Upper lobe of left lung (tissue), 6 donors: Measurements from ENCODE around the gene CNIH2. TPM values are rescaled to one million over a fixed set of nuclear protein-coding genes. Genes with fewer than 3 reads are reported as not detected.

ENCODE experiments used
- ATAC-seq, 2 donors: fragments of 200-7000 bp; cut with Tn5 transposase; one replicate each; pipeline ENCODE4 v1.9.1; 2022; ENCODE audit warnings: mild to moderate bottlenecking in 2 of 2, moderate library complexity in 2 of 2; ENCODE audit not compliant: low FRiP score in 2 of 2
- DNase-seq, 2 donors: peaks; one replicate each; pipeline ENCODE4 v3.0.0-alpha.2; 2019 to 2020
- H3K27ac ChIP-seq, 4 donors: fragments of 200-600 bp; sonication (generic); one replicate each; pipeline ENCODE4 v1.5.1; 2016 to 2019
- H3K27me3 ChIP-seq, 4 donors: fragments of 200-600 bp; sonication (generic); one replicate each; pipeline ENCODE4 v1.5.1; 2017 to 2019
- H3K36me3 ChIP-seq, 4 donors: fragments of 200-600 bp; sonication (generic); one replicate each; pipeline ENCODE4 v1.5.1; 2016 to 2019
- H3K4me1 ChIP-seq, 4 donors: fragments of 200-600 bp; sonication (generic); one replicate each; pipeline ENCODE4 v1.5.1; 2018 to 2019
- H3K4me3 ChIP-seq, 4 donors: fragments of 200-600 bp; sonication (generic); one replicate each; pipeline ENCODE4 v1.5.1; 2017 to 2019; ENCODE audit warnings: mild to moderate bottlenecking in 2 of 4, moderate library complexity in 1 of 4
- H3K9me3 ChIP-seq, 4 donors: fragments of 200-600 bp; sonication (generic); one replicate each; pipeline ENCODE4 v1.5.1; 2018 to 2019
- EP300 ChIP-seq, 4 donors: sonication (generic); formaldehyde crosslinking; IDR thresholded peaks; one replicate each; pipeline ENCODE4 v1.5.1; 2017; ENCODE audit warnings: antibody characterized with exemption in 4 of 4, control low read depth in 2 of 4
- POLR2A ChIP-seq, 4 donors: fragments of 450-650 bp; IDR thresholded peaks; one replicate each; pipeline ENCODE4 v1.5.1; 2016 to 2017; ENCODE audit warnings: antibody characterized with exemption in 4 of 4, mild to moderate bottlenecking in 2 of 4
- POLR2AphosphoS5 ChIP-seq, 2 donors: sonication (generic); formaldehyde crosslinking; IDR thresholded peaks; one replicate each; pipeline ENCODE4 v1.5.1; 2017; ENCODE audit warnings: antibody characterized with exemption in 2 of 2
- WGBS, 2 donors: methylation state at CpG; one replicate each; pipeline ENCODE4 v1.1.5; 2017 to 2018; 5-methylcytosine and 5-hydroxymethylcytosine counted together
- total RNA-seq, 6 donors: library from RNA; depleted of rRNA in 4 of 6; stranded (reverse); fragments of >200 nt in 4 of 6; gene quantifications; one replicate each; pipeline versions ENCODE4 v1.1.0 to v1.2.1, GENCODE V29; 2016 to 2021
- TF ChIP-seq, protein P1 (sequence below), 6 experiments: fragments of 450-650 bp in 4 of 6; fragments of 200-600 bp in 2 of 6; sonication (generic) in 2 of 6; IDR thresholded peaks; one replicate each; pipeline ENCODE4 v1.5.1; 2016 to 2019; ENCODE audit warnings: antibody characterized with exemption in 6 of 6
- donor health status: DM: no; HTN: no; CAD: no; lungs with moderate emphysema.
- donor health status: DM: no; HTN: yes; CAD: no; lungs with severe emphysema.

CNIH2 gene
- total RNA-seq, 6 donors from 2014 or later, result 1.4 to 2.0 (median 1.6) TPM; not detected in 2

DNA sequence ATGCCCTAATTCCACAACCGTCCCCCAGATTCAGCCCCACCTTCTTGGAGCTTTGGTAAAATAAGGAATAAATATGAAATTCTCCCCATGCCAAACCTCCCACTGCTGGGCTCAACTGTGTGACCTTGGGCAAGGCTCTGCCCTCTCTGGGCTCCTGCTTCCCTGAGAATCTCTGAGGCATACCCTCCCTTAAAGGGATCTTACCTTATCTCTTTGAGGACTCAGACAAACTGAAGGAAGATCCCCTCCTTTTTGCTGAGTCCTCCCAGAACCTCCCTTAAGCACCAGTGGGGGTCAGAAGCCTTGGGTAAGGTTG lies 36.2 kb downstream of the CNIH2 start:
- DNase-seq (no peak), ATAC-seq (no peak)
- peak overlapping the region; percentile 82 to 86 (median 85) for H3K27ac ChIP-seq
- TF ChIP-seq POLR2AphosphoS5 (IDR thresholded peaks at IDR 0.05) (no peak), POLR2A (IDR thresholded peaks at IDR 0.05) (no peak), EP300 (IDR thresholded peaks at IDR 0.05) (no peak)
- TF ChIP-seq, protein P1, sequence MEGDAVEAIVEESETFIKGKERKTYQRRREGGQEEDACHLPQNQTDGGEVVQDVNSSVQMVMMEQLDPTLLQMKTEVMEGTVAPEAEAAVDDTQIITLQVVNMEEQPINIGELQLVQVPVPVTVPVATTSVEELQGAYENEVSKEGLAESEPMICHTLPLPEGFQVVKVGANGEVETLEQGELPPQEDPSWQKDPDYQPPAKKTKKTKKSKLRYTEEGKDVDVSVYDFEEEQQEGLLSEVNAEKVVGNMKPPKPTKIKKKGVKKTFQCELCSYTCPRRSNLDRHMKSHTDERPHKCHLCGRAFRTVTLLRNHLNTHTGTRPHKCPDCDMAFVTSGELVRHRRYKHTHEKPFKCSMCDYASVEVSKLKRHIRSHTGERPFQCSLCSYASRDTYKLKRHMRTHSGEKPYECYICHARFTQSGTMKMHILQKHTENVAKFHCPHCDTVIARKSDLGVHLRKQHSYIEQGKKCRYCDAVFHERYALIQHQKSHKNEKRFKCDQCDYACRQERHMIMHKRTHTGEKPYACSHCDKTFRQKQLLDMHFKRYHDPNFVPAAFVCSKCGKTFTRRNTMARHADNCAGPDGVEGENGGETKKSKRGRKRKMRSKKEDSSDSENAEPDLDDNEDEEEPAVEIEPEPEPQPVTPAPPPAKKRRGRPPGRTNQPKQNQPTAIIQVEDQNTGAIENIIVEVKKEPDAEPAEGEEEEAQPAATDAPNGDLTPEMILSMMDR (IDR thresholded peaks at IDR 0.05), result no peak
- peaks cover 35 to 44% (median 39%) of the 10 kb centered on the region in 4 donors for H3K4me1 ChIP-seq
- H3K4me3 ChIP-seq, result peak overlapping the region in 1 of 4 donors; percentile 71
- H3K27me3 ChIP-seq, result no peaks in the 10 kb centered on the region
- no peaks in the 10 kb centered on the region for H3K9me3 ChIP-seq
- 78 to 87% methylated on average over 1 of the region's 1 CpG for WGBS, 2 donors
- no peaks in the 10 kb centered on the region for H3K36me3 ChIP-seq

- DNase-seq (peak in 1 of 2 donors; percentile 60), ATAC-seq (no peak)
- Histone ChIP-seq H3K4me1 (peaks cover 35 to 44% (median 39%) of the 10 kb centered on the region in 4 donors), H3K36me3 (no peaks in the 10 kb centered on the region), H3K27me3 (no peaks in the 10 kb centered on the region), H3K4me3 (peak overlapping the region in 1 of 4 donors; percentile 71), H3K27ac (peak overlapping the region; percentile 0 to 86 (median 85)), H3K9me3 (no peaks in the 10 kb centered on the region)
- 79 to 88% methylated on average over 13 to 16 of the region's 17 CpGs for WGBS, 2 donors
- TF ChIP-seq, protein P1 (IDR thresholded peaks at IDR 0.05), result no peak
- no peak for TF ChIP-seq EP300 (IDR thresholded peaks at IDR 0.05)
- TF ChIP-seq POLR2A (IDR thresholded peaks at IDR 0.05), result no peak
- no peak for TF ChIP-seq POLR2AphosphoS5 (IDR thresholded peaks at IDR 0.05)
Observed at GRCh38 chr11:66314561-66315497, 36.9 kb downstream of the CNIH2 start.

DNA sequence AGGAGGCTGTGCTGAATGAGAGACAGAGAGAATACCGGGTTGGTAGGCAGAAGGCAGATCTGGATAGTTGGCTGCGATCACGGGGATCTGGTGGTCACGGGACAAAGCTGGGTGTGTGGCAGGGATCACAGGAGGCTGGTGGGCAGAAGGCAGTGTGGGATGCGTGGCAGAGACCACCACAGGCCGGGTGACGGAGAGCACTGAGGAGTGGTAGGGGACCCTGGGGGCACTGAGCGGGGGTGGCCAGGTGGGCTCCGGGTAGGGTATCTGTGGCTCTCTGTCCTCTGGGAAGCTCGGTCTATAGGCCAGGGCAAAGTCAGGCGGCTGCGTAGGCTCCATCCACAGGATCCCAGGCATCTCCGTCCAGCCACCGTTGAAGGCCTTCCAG lies 37.5 kb downstream of the CNIH2 start:
- H3K27ac ChIP-seq, result peak overlapping the region in 3 of 4 donors; percentile 0 to 86 (median 86)
- no peak for TF ChIP-seq EP300 (IDR thresholded peaks at IDR 0.05)
- no peak for TF ChIP-seq POLR2AphosphoS5 (IDR thresholded peaks at IDR 0.05)
- TF ChIP-seq, protein P1 (IDR thresholded peaks at IDR 0.05), result no peak
- no peak for TF ChIP-seq POLR2A (IDR thresholded peaks at IDR 0.05)
- no peaks in the 10 kb centered on the region for H3K36me3 ChIP-seq
- peaks cover 35 to 44% (median 39%) of the 10 kb centered on the region in 4 donors for H3K4me1 ChIP-seq
- peak overlapping the region in 3 of 4 donors; percentile 29 to 71 (median 48) for H3K4me3 ChIP-seq
- WGBS, 2 donors, result 87 to 88% methylated on average over 14 of the region's 14 CpGs
- DNase-seq, result peak in 1 of 2 donors; percentile 56
- no peaks in the 10 kb centered on the region for H3K9me3 ChIP-seq
- ATAC-seq, result no peak
- H3K27me3 ChIP-seq, result no peaks in the 10 kb centered on the region

- no peaks in the 10 kb centered on the region for H3K27me3 ChIP-seq
- peak overlapping the region; percentile 67 to 86 (median 84) for H3K27ac ChIP-seq
- H3K36me3 ChIP-seq, result no peaks in the 10 kb centered on the region
- 71 to 78% methylated on average over 24 to 33 of the region's 52 CpGs for whole genome bisulfite sequencing, 2 donors
- peak in 1 of 2 donors; percentile 83 for DNase-seq
- H3K9me3 ChIP-seq, result no peaks in the 10 kb centered on the region
- TF ChIP-seq EP300 (IDR thresholded peaks at IDR 0.05) (no peak), POLR2A (IDR thresholded peaks at IDR 0.05) (no peak)
- TF ChIP-seq, protein P1 (IDR thresholded peaks at IDR 0.05), result no peak
- peak overlapping the region in 3 of 4 donors; percentile 29 to 71 (median 48) for H3K4me3 ChIP-seq
- H3K4me1 ChIP-seq, result peaks cover 35 to 44% (median 39%) of the 10 kb centered on the region in 4 donors
- no peak for ATAC-seq
Observed at GRCh38 chr11:66315921-66316811, 38.2 kb downstream of the CNIH2 start.
